Right ventricle myocardium inferior (tissue), 1 donor: ENCODE measurements around the gene ZNF354B. TPM values are rescaled to one million over a fixed set of nuclear protein-coding genes. Genes with fewer than 3 reads are reported as not detected.
"Not testable (repeated sequence)": the region's sequence is repeated elsewhere in the genome, so short reads cannot be mapped to it uniquely, and the experiment has no call there.

Experiments used
- ATAC-seq: fragments of 200-7000 bp; cut with Tn5 transposase; one replicate; pipeline ENCODE4 v1.9.1; 2020; ENCODE audit warnings: mild to moderate bottlenecking, moderate library complexity
- DNase-seq: peaks from one replicate; pipeline ENCODE4 v3.0.0; 2021; ENCODE audit errors: missing footprints
- intact Hi-C: fragments of 100-400 bp; cut with DNase I; formaldehyde crosslinking; loops from one replicate; pipeline ENCODE4 v1.11.0; 2022
- total RNA-seq: library from RNA; stranded (reverse); fragmentation: NEBNext Ultra II Directional; extraction: Animal tissue kit (Norgen Biotek cat#: 25700); gene quantifications from one replicate; pipeline ENCODE4 v1.2.1, GENCODE V29; 2021
- donor health status: DM: no; HTN: yes; CAD: no; lungs with severe emphysema.

ZNF354B gene
- total RNA-seq, 1 donor from 2014 or later = 6.0 TPM

- intact Hi-C loops = no loop called here
- ATAC-seq (no peak), DNase-seq (no peak)
These were observed 9.8 kb downstream of the ZNF354B start for GRCh38 chr5:178869577-178869976.

- intact Hi-C loops = no loop called here
- no peak for ATAC-seq
- DNase-seq = no peak
These were observed 10.7 kb downstream of the ZNF354B start for GRCh38 chr5:178870411-178870810.

- ATAC-seq = no peak
- DNase-seq = no peak
- intact Hi-C loops = no loop called here
These were observed 12.5 kb downstream of the ZNF354B start for GRCh38 chr5:178872302-178872701.

DNA sequence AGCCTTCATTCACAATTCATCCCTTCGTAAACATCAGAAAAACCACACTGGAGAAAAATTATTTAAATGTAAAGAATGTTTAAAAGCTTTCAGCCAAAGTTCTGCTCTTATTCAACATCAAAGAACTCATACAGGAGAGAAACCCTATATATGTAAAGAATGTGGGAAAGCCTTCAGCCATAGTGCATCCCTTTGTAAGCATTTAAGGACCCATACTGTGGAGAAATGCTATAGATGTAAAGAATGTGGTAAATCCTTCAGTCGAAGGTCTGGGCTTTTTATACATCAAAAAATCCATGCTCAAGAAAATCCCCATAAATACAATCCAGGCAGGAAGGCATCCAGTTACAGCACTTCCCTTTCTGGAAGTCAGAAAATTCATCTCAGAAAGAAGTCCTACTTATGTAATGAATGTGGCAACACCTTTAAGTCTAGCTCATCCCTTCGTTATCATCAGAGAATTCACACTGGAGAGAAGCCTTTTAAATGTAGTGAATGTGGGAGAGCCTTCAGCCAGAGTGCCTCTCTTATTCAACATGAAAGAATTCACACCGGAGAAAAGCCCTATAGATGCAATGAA, 23.5 kb downstream of the ZNF354B start:
- intact Hi-C loops, ATAC-seq, DNase-seq: not testable (repeated sequence)

DNA sequence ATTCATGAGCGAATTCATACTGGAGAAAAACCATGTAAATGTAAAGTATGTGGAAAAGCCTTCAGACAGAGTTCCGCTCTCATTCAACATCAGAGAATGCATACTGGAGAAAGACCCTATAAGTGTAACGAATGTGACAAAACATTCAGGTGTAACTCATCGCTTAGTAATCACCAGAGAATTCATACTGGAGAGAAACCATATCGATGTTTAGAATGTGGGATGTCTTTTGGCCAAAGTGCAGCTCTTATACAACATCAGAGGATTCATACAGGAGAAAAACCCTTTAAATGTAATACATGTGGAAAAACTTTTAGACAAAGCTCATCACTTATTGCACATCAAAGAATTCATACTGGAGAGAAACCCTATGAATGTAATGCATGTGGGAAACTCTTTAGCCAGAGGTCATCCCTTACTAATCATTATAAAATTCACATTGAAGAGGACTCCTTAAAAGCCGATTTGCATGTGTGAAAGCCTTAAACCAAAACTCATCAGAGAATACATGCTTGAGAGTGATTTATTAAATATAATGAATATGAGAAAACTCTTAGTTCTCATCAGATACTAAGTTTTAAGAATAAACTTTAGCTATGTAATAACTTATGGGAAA, 24.2 kb downstream of the ZNF354B start:
- ATAC-seq (no peak), DNase-seq (no peak)

DNA sequence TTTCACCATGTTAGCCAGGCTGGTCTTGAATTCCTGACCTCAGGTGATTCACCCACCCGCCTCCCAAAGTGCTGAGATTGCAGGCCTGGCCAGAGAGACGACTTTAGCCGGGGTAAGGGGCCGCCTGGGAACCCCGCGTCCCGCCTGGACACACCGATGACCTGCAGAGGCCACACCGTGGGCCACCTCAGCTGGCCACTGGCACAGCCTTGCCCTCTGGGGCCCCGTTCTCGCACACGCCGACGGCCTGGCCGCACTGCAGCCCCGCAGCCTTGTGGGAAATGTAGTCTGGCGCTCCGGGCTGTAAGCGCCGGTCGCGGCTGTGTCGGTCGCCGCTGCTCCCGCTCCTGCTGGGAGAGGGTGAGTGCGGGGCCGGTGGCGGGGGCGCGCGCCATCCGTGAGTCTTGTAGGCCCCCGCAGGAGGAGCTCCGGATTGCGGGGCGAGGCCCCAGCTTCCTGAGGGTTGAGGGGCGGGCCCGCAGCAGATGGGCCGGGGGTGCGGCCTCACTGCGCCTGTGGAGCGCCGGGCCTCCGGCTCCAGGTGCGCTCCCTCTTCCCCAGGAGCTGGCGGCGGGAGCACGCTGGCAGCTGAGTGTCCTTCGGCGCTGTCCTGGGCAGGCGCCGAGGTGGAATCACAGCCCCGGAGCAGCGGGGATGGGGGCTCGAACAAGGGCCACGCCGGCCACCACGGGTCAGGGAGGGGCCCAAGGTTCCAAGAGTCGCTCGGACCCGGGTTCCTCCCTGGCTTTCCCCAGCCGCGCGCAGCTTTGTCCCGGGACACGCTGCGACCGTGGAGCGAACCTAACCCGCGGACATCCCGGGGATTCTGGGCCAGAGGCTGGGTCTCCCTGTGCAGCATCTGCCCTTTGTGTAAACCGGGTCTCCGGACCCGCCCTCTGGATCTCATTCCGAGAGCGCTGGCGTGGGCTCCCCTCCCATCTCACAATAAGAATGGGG, 36.1 kb downstream of the ZNF354B start, which contains the start of gene ZFP2:
Gene ZFP2 (plus strand): TSS at position 299 of the 957 bp plus-strand sequence. CDS start 35,401 bp downstream, outside the sequence.
- intact Hi-C loops = no loop called here
- DNase-seq (peak; percentile 77), ATAC-seq (peak; percentile 97)

More for the DNA sequence above, 24.2 kb downstream of the ZNF354B start:
- intact Hi-C loops = no loop called here

DNA sequence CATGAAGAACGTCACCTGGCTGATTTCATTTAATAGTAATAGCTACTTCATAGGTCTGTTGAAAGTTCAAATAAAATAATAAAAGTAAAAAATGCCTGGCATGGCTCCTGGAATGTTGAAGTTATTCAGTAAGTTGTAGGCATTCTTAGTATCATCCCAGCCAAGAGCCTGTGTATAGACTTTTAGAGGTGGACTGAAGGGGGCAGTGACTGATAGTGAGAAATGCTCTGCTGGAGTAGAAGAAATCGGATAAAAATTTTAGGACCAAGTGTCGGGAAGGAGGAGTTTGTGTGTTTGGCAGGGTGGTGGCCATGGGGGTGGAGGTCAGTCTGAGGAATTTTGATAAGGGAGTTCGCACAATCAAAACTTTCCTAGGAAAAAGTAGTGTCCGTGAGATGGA, 39.5 kb downstream of the ZNF354B start:
- intact Hi-C loops = no loop called here
- no peak for DNase-seq
- ATAC-seq = no peak

- DNase-seq (no peak), ATAC-seq (no peak)
- intact Hi-C loops = no loop called here
These were observed 43.1 kb downstream of the ZNF354B start for GRCh38 chr5:178902849-178903248.

DNA sequence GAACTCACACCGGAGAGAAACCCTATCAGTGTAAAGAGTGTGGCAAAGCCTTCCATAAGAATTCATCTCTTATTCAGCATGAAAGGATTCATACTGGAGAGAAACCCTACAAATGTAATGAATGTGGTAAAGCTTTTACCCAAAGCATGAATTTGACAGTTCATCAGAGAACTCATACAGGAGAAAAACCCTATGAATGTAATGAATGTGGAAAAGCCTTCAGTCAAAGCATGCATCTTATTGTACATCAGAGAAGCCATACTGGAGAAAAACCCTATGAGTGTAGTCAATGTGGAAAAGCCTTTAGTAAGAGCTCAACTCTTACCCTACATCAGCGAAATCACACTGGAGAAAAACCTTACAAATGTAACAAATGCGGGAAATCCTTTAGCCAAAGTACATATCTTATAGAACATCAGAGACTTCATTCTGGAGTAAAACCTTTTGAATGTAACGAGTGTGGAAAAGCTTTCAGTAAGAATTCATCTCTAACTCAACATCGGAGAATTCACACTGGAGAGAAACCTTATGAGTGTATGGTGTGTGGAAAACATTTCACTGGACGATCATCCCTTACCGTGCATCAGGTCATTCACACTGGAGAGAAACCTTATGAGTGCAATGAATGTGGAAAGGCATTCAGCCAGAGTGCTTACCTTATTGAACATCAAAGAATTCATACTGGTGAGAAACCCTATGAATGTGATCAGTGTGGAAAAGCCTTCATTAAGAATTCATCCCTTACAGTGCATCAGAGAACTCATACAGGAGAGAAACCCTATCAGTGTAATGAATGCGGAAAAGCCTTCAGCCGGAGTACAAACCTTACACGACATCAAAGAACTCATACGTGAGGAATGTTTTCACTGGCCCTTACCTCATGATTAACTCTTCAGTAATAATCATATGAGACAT, 72.3 kb downstream of the ZNF354B start:
- intact Hi-C loops = no loop called here
- DNase-seq (no peak), ATAC-seq (no peak)

Other genes with a start within 250 kb of the ZNF354B start
- 20.5 TPM for gene CLK4, start 232.9 kb upstream of the ZNF354B start, total RNA-seq
- gene ZNF354A, start 129.3 kb upstream of the ZNF354B start, total RNA-seq = 6.5 TPM
- gene ZFP2, start 36.0 kb downstream of the ZNF354B start, total RNA-seq = 0.70 TPM
- 1.8 TPM for gene ZNF454, start 81.2 kb downstream of the ZNF354B start, total RNA-seq
- gene GRM6, start 135.4 kb downstream of the ZNF354B start, total RNA-seq = not detected
- 3.5 TPM for gene ZNF879, start 163.9 kb downstream of the ZNF354B start, total RNA-seq
- 4.7 TPM for gene ZNF354C, start 200.4 kb downstream of the ZNF354B start, total RNA-seq